ENCODE measurements around the gene FBXO33.

FBXO33 gene

GRCh38 chr14:39430762-39431415, 1.3 kb downstream of the FBXO33 start:
- DNase-seq = no peak

DNA sequence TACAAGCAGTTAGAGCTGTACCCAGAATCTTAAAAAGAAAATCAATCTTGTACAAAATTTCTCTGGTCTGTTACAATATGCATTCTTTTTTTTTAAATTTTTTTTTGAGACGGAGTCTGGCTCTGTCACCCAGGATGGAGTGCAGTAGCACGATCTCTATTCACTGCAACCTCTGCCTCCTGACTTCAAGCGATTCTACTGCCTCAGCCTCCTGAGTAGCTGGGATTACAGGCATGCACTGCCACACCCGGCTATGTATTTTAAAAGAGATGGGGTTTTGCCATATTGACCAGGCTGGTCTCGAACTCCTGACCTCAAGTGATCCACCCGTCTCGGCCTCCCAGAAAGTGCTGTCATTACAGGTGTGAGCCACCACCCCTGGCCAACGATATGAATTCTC, 4.1 kb downstream of the FBXO33 start:
- DNase-seq = no peak

DNA sequence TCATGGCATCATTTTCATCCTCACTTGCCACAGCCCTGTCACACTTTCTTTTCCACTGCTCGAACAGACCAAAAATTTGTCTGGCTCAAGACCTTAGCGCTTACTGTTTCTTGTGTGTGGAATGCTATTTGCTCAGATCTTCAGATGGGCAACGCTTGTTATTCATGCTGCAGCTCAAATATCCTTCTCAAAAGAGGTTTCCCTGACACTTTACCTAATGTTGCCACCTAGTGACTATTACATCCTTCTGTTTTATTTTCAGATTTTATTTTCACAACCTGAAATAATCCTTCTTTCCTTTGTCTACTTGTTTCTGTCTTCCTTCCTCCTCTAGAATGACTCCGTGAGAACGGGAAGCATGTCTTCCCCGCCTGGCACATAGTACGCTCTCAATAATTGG, 5.6 kb downstream of the FBXO33 start:
- DNase-seq = peak in 1 of 2 experiments; percentile 15

DNA sequence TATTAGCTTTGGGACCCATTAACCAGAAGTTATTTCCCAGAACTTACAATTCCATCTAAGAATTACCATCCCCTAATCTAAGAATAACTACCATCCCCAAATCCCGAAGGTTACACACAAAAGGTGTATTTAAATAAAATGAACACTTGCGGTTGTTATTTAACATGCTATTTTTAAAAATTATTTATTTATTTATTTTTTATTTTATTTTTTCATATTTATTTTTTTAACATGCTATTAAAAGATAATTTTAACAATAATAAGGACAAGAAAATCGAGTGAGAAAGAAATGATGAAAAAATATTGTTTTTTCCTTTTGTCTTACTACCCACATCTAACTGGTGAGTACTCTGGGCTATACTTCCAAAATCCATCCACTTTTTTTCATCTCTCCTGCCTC, 6.3 kb downstream of the FBXO33 start:
- no peak for DNase-seq

GRCh38 chr14:39423793-39424192, 8.4 kb downstream of the FBXO33 start:
- DNase-seq = no peak

GRCh38 chr14:39422243-39422642, 10.0 kb downstream of the FBXO33 start:
- no peak for DNase-seq

GRCh38 chr14:39419272-39419671, 13.0 kb downstream of the FBXO33 start:
- no peak for DNase-seq

- DNase-seq = peak in 1 of 2 experiments; percentile 55
Measured at GRCh38 chr14:39417014-39417413, 15.2 kb downstream of the FBXO33 start.

GRCh38 chr14:39416072-39416471, 16.2 kb downstream of the FBXO33 start:
- no peak for DNase-seq

GRCh38 chr14:39406560-39406959, 25.7 kb downstream of the FBXO33 start:
- no peak for DNase-seq

- no peak for DNase-seq
Measured at GRCh38 chr14:39398382-39398781, 33.9 kb downstream of the FBXO33 start.

GRCh38 chr14:39396448-39396847, 35.8 kb downstream of the FBXO33 start:
- no peak for DNase-seq

GRCh38 chr14:39395555-39396254, 36.5 kb downstream of the FBXO33 start:
- no peak for DNase-seq

DNA sequence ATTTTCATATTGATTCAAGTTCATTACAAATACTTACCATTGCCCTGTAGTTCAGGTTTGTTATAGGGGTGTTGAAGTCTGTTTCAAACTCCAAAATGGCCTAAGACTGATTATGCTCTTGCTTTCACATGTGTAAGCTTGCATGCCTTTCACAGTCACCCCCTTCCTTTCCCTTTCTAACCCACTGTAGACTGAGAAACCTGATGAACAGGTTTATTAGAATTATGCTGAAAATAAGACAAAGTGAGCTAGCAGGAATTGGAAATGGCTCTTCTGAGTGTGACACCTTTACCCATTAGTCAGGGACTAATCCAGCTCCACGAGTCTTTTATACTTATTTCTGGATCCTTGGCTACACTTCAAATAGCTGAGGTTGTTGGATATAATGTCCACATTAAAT, 38.9 kb downstream of the FBXO33 start:
- DNase-seq = no peak

DNA sequence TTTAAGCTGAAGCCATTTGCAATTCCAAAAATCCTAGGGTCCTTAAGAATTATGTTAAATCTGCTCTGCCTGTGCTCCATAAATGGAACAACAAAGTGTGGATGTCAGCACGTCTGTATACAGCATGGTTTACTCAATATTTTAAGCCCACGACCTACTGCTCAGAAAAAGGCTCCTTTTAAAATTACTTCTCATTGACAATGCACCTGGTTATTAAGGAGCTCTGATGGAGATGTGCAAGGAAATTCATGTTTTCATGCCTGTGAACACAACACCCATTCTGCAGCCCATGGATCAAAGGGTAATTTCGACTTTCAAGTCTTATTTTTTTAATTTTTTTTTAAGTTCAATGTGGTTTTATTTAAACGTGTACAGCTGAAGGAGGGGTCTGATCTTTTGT, 48.1 kb downstream of the FBXO33 start:
- no peak for DNase-seq

GRCh38 chr14:39383741-39384140, 48.5 kb downstream of the FBXO33 start:
- DNase-seq = no peak

- DNase-seq = no peak
Measured at GRCh38 chr14:39383026-39383660, 49.1 kb downstream of the FBXO33 start.

GRCh38 chr14:39382463-39382862, 49.8 kb downstream of the FBXO33 start:
- no peak for DNase-seq

DNA sequence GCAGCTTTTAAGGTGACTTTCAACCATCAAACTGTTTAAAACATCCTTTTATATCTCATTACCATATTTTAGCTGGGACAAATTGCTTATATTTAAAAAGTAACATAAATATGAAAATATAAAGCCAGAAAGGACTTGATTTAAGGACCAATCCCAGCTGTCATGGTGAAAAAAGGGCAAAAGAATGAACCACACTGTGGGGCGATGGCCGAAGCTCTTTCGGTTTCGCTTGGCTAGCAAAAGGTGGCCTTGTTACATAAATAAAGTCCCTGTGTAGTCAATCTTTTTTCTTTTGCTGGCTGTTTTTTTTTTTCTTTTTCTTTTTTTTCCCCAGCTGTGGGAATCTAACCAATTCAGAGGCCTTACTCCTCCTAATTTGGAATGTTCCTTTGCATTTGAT, 50.9 kb downstream of the FBXO33 start:
- no peak for DNase-seq

DNA sequence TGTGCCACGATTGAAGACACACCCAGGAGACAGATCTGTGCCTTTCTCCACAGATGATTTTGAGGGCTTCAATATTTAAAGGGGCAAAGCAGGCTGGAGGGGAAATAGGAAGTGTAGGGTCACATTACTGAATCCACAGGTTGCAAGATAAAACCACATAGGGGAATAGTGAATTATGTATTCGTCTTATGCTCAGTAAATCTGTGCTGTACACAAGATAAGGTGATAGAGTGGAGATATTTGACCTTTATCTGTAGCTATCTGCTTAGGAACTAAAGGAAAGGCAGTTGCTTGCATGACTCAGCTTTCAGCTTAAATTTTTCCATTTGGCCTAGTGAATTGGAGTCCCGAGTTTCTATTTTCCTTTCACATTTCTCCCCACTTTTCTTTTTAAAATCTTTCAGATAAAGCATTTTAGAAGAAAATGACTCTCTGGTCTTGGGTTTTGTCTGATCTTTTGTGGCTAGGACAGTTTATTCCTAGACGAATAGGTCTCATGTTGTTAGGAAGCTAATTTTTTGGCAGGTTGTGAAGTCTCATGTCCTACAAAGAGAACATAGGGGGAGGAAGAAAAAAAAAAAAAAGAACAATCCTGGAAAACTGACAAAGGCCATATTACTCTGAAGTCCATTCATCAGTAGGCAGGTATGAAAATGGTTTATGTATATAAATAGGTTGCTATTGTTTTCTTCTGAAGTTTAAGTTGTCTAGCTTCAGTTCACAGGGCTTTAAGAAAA, 55.4 kb downstream of the FBXO33 start:
- no peak for DNase-seq

DNA sequence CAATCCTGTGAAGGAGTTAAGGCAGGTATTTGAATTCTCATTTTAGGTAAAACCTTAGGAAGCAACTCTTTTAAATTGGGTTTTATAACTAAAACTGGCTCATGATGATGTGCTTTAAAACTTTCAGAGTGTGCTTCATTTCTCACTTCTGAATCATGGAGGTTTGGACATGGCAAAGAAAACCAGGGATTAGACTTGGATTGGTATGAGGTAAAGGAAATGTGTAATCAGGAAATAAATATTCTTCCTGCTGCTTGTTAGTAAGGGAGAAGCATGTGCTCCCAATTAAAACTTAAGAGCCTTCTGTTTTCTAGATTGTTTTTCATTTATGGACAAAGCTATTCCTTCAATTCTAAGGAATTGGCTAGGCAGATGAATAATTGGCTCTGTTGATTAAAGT, 57.4 kb downstream of the FBXO33 start:
- no peak for DNase-seq

DNA sequence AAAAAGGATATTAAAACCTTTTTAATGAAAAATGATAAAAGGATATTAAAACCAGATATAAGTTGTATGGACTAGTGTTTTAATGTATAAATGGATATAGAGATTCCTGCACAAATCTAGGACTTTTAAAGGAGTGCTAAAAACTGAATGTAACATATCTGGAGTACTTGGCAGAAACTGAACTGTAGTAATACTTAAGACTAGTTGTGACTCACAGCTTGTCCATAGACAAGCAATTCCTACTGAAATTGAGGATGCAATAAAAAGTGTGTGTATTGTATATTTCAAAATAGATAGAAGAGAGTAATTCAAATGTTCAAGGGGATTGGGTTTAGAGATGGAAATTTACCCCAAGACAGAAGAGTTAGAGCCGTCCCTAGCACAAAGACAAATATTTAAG, 59.6 kb downstream of the FBXO33 start:
- no peak for DNase-seq

DNA sequence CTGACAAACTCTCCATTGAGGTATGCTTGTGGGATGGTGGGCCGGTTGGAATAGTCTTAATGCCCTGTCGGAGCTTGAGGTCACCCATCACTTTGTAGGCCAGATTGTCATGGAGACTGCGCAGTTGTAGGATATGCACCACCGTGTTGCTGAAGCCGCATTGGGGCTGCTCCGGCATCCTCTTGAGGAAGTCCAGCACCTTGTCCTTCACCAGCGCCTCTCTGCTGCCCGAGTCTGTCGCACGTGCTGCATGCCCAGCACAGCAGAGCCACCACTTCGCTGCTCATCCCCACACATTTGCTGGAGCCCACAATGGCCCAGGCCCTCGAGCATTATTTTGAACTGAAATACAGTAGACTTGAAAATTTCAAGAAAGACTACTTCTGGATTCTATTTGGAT, 61.8 kb downstream of the FBXO33 start:
- no peak for DNase-seq

- no peak for DNase-seq
Measured at GRCh38 chr14:39369029-39369428, 63.2 kb downstream of the FBXO33 start.

Measured in NCI-H446 (cell line).